IMR-90 (cell line): Measurements from ENCODE around the gene ITPR3. TPM values are rescaled to one million over a fixed set of nuclear protein-coding genes. Genes with fewer than 3 reads are reported as not detected.

Source experiments
- ATAC-seq: fragments of 200-7000 bp; cut with Tn5 transposase; 2 replicates; pipeline ENCODE4 v1.9.1; 2020; ENCODE audit warnings: low read depth, mild to moderate bottlenecking, moderate library complexity
- BruUV-seq: library from RNA; stranded (reverse); fragments of 400-500 nt; replicated peaks from 2 replicates; lab custom pipeline; 2021; lab: Mats Ljungman, UMichigan
- CTCF ChIA-PET: fragments of 300-600 bp; formaldehyde crosslinking; extraction: SDS; loops from one replicate; lab custom pipeline; 2021; ENCODE audit warnings: antibody characterized with exemption; lab: Yijun Ruan, JAX
- POLR2A ChIA-PET: fragments of 300-600 bp; sonication (Branson Sonifier 250); formaldehyde crosslinking; loops from one replicate; lab custom pipeline; 2022; ENCODE audit warnings: antibody characterized with exemption; ENCODE audit not compliant: unreplicated experiment; lab: Charles Lee
- DNase-seq: peaks from one replicate; pipeline ENCODE4 v3.0.0; 2013
- H2AFZ ChIP-seq: replicated peaks from 2 replicates; pipeline ENCODE3; 2013; ENCODE audit warnings: low read length, mild to moderate bottlenecking; ENCODE audit not compliant: poor library complexity
- H2AK5ac ChIP-seq: 2 replicates; pipeline ENCODE4 v1.6.1; 2013; ENCODE audit warnings: low read depth, low read length, inconsistent platforms
- H2AK9ac ChIP-seq: replicated peaks from 2 replicates; pipeline ENCODE3; 2013; ENCODE audit warnings: mild to moderate bottlenecking, low read depth, low read length, moderate library complexity; ENCODE audit not compliant: poor library complexity
- H2BK120ac ChIP-seq: 2 replicates; pipeline ENCODE4 v1.6.1; 2013; ENCODE audit warnings: low read depth, low read length, inconsistent platforms
- H2BK15ac ChIP-seq: 3 replicates; pipeline ENCODE4 v1.6.1; 2013; ENCODE audit warnings: low read depth, low read length, inconsistent platforms
- H2BK20ac ChIP-seq: 2 replicates; pipeline ENCODE4 v1.6.1; 2013; ENCODE audit warnings: low read depth, mild to moderate bottlenecking, inconsistent platforms, low read length, moderate library complexity
- H2BK5ac ChIP-seq: 2 replicates; pipeline ENCODE4 v1.6.1; 2013; ENCODE audit warnings: mild to moderate bottlenecking, low read depth, low read length, inconsistent platforms; ENCODE audit not compliant: poor library complexity, severe bottlenecking
- H3K14ac ChIP-seq: replicated peaks from 2 replicates; pipeline ENCODE4 v1.6.1; 2013; ENCODE audit warnings: low read depth, low read length, inconsistent platforms
- H3K18ac ChIP-seq: 2 replicates; pipeline ENCODE4 v1.6.1; 2013; ENCODE audit warnings: low read depth, low read length, control low read depth
- H3K23ac ChIP-seq: 2 replicates; pipeline ENCODE4 v1.6.1; 2013; ENCODE audit warnings: low read depth, low read length, inconsistent platforms
- H3K27ac ChIP-seq: 2 replicates; pipeline ENCODE4 v1.5.1; 2013; ENCODE audit warnings: mild to moderate bottlenecking, control low read depth, low read length; ENCODE audit not compliant: insufficient read depth
- H3K27me3 ChIP-seq: 2 replicates; pipeline ENCODE4 v1.6.1; 2013; ENCODE audit warnings: low read length; ENCODE audit not compliant: control insufficient read depth, insufficient read depth
- H3K36me3 ChIP-seq: 2 replicates; pipeline ENCODE4 v1.6.1; 2013; ENCODE audit warnings: low read length, mixed read lengths; ENCODE audit not compliant: control insufficient read depth, insufficient read depth
- H3K4ac ChIP-seq: 2 replicates; pipeline ENCODE4 v1.6.1; 2013; ENCODE audit warnings: low read depth, low read length, inconsistent platforms
- H3K4me1 ChIP-seq: 2 replicates; pipeline ENCODE4 v1.6.1; 2013; ENCODE audit warnings: low read length, mixed read lengths; ENCODE audit not compliant: control insufficient read depth, insufficient read depth
- H3K4me2 ChIP-seq: 2 replicates; pipeline ENCODE4 v1.6.1; 2013; ENCODE audit warnings: low read depth, mild to moderate bottlenecking, control low read depth, low read length, moderate library complexity
- H3K4me3 ChIP-seq: 2 replicates; pipeline ENCODE4 v1.5.1; 2013; ENCODE audit warnings: low read depth, mild to moderate bottlenecking, control low read depth, low read length, moderate library complexity; ENCODE audit not compliant: insufficient read depth
- H3K56ac ChIP-seq: 2 replicates; pipeline ENCODE4 v1.6.1; 2013; ENCODE audit warnings: low read length, inconsistent platforms; ENCODE audit not compliant: insufficient read depth; ENCODE audit errors: extremely low read depth
- H3K79me1 ChIP-seq, 2 experiments: 2 replicates each; pipeline ENCODE4 v1.6.1; 2013; ENCODE audit warnings: low read length in 2 of 2, inconsistent platforms in 1 of 2, low read depth in 1 of 2
- H3K9ac ChIP-seq: 2 replicates; pipeline ENCODE4 v1.6.1; 2013; ENCODE audit warnings: low read depth, low read length, control low read depth
- H3K9me1 ChIP-seq: 2 replicates; pipeline ENCODE4 v1.6.1; 2013; ENCODE audit warnings: low read length, inconsistent platforms; ENCODE audit not compliant: insufficient read depth
- H3K9me3 ChIP-seq: 2 replicates; pipeline ENCODE4 v1.6.1; 2013; ENCODE audit warnings: low read length; ENCODE audit not compliant: control insufficient read depth, insufficient read depth
- H4K20me1 ChIP-seq: 2 replicates; pipeline ENCODE4 v1.6.1; 2013; ENCODE audit warnings: low read length, inconsistent platforms; ENCODE audit not compliant: insufficient read depth
- H4K5ac ChIP-seq: 2 replicates; pipeline ENCODE4 v1.6.1; 2013; ENCODE audit warnings: mild to moderate bottlenecking, low read depth, low read length, control low read depth
- H4K8ac ChIP-seq, 2 experiments: 2 replicates each; pipeline ENCODE4 v1.6.1; 2013; ENCODE audit warnings: low read depth in 2 of 2, low read length in 2 of 2, control low read depth in 1 of 2, inconsistent platforms in 1 of 2
- H4K91ac ChIP-seq: 2 replicates; pipeline ENCODE4 v1.6.1; 2013; ENCODE audit warnings: low read depth, low read length, inconsistent platforms; ENCODE audit not compliant: insufficient read depth
- BHLHE40 ChIP-seq: fragments of 150-350 bp; IDR thresholded peaks from 2 replicates; pipeline ENCODE4 v1.6.1; 2016; ENCODE audit warnings: mild to moderate bottlenecking, low read depth, low read length
- CEBPB ChIP-seq: IDR thresholded peaks from 2 replicates; pipeline ENCODE4 v1.6.1; 2012; ENCODE audit warnings: low read depth, low read length, improper control_type of control experiment
- CHD1 ChIP-seq: IDR thresholded peaks from 2 replicates; pipeline ENCODE4 v1.6.1; 2012; ENCODE audit warnings: low read depth, low read length, improper control_type of control experiment
- FOS ChIP-seq: fragments of 150-350 bp; IDR thresholded peaks from 2 replicates; pipeline ENCODE4 v1.6.1; 2016; ENCODE audit warnings: low read depth, low read length
- MAFK ChIP-seq: IDR thresholded peaks from 2 replicates; pipeline ENCODE4 v1.6.1; 2012; ENCODE audit warnings: low read depth, low read length, improper control_type of control experiment
- MAZ ChIP-seq: IDR thresholded peaks from 2 replicates; pipeline ENCODE4 v1.6.1; 2012; ENCODE audit warnings: low read depth, mild to moderate bottlenecking, low read length, improper control_type of control experiment, moderate library complexity, borderline replicate concordance
- MXI1 ChIP-seq: IDR thresholded peaks from 2 replicates; pipeline ENCODE4 v1.6.1; 2012; ENCODE audit warnings: low read depth, mild to moderate bottlenecking, low read length, moderate library complexity, borderline replicate concordance
- NFE2L2 ChIP-seq: fragments of 150-350 bp; IDR thresholded peaks from 2 replicates; pipeline ENCODE4 v1.6.1; 2016; ENCODE audit warnings: low read depth, mild to moderate bottlenecking, low read length
- POLR2A ChIP-seq: IDR thresholded peaks from 2 replicates; pipeline ENCODE4 v1.6.1; 2012; ENCODE audit warnings: mild to moderate bottlenecking, low read depth, low read length
- RAD21 ChIP-seq: IDR thresholded peaks from 2 replicates; pipeline ENCODE4 v1.6.1; 2012; ENCODE audit warnings: low read length, improper control_type of control experiment
- RCOR1 ChIP-seq: IDR thresholded peaks from 2 replicates; pipeline ENCODE4 v1.6.1; 2012; ENCODE audit warnings: mild to moderate bottlenecking, low read length, improper control_type of control experiment; ENCODE audit not compliant: insufficient replicate concordance
- RFX5 ChIP-seq: IDR thresholded peaks from 2 replicates; pipeline ENCODE4 v1.8.0; 2012; ENCODE audit warnings: low read depth, mild to moderate bottlenecking, low read length, moderate library complexity
- SMC3 ChIP-seq: fragments of 150-350 bp; IDR thresholded peaks from 2 replicates; pipeline ENCODE4 v1.6.1; 2016; ENCODE audit warnings: low read depth, mild to moderate bottlenecking, antibody characterized with exemption, low read length, moderate library complexity
- WGBS, 2 experiments: methylation state at CpG; one replicate each; pipeline versions ENCODE4 v1.1.5 to v1.1.7; 2013; ENCODE audit warnings: missing lambda C conversion rate in 2 of 2; ENCODE audit not compliant: insufficient read length in 1 of 2; ENCODE audit errors: extremely low coverage in 2 of 2; 5-methylcytosine and 5-hydroxymethylcytosine counted together
- dilution Hi-C: fragments of 300-500 bp; cut with HindIII; formaldehyde crosslinking; loops from one replicate; pipeline ENCODE4 v1.14.3; 2018; ENCODE audit warnings: low sequenced_read_pairs; ENCODE audit not compliant: unreplicated experiment
- in situ Hi-C: fragments of 300-500 bp; cut with MboI; formaldehyde crosslinking; loops from 3 replicates; pipeline ENCODE4 v1.14.3; 2019; ENCODE audit warnings: low sequenced_read_pairs, inconsistent platforms, mixed read lengths
- intact Hi-C: fragments of 100-400 bp; cut with micrococcal nuclease; formaldehyde crosslinking; loops from 2 replicates; pipeline ENCODE4 v1.10.0; 2022
- polyA plus RNA-seq, 3 experiments: library from polyadenylated mRNA; depleted of rRNA; stranded (reverse); fragments of >200 nt; gene quantifications; 2 replicates each; pipeline ENCODE4 v1.2.3, GENCODE V29; 2012; ENCODE audit warnings: low replicate concordance in 1 of 3
- total RNA-seq: library from RNA; depleted of rRNA; stranded (reverse); fragments of >200 nt; gene quantifications from 2 replicates; pipeline ENCODE4 v1.2.3, GENCODE V29; 2012
- TF ChIP-seq, protein P1 (sequence below): fragments of 150-350 bp; IDR thresholded peaks from 2 replicates; pipeline ENCODE4 v1.6.1; 2017; ENCODE audit warnings: mild to moderate bottlenecking, antibody characterized with exemption, low read length, low read depth
- TF ChIP-seq, protein P2 (sequence below): fragments of 150-350 bp; IDR thresholded peaks from 2 replicates; pipeline ENCODE4 v1.6.1; 2016; ENCODE audit warnings: low read depth, mild to moderate bottlenecking, low read length, moderate library complexity, borderline replicate concordance
- TF ChIP-seq, protein P3 (sequence below): conservative IDR thresholded peaks from 2 replicates; pipeline ENCODE4 v1.5.1; 2012; ENCODE audit warnings: mild to moderate bottlenecking, low read depth, low read length, improper control_type of control experiment

Gene ITPR3
- total and polyA plus RNA-seq, 2 of the 4 experiments (the other 2 are of a cell fraction): 1.6 to 3.7 TPM

DNA sequence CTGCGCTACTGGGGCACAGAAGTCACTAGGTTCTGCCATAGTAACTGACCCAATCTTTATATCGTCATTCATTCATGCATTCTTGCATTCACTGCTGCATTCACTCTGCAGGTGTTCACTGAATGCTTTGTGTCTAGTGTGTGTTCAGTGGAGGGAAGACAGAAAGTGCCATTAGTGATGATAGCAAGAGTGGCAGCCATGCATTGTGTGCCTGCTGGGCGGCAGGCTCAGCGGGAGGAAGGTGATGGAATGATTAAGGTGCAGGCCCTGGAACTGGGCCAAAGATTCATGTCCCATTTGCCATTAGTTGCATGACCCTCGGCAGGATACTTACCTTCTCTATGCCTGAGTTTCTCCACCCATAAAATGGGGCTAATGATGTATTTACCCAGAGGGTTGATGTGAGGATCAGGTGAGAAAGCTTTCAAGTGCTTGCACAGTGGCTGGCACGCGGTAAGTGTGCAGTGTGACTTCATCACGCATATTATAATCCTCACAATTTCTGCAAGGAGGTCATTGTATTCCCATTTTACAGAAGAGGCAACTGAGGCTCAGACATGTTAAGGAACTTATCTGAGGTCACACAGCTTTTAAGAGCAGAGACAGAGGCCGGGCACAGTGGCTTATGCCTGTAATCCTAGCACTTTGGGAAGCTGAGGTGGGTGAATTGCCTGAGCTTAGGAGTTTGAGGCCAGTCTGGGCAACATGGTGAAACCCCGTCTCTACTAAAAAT is 40.1 kb downstream of the ITPR3 start:
- no peak for ATAC-seq
- no peak overlapping the region for H2BK120ac ChIP-seq
- no peak overlapping the region for H3K4me3 ChIP-seq
- H4K5ac ChIP-seq: no peak overlapping the region
- no peak overlapping the region for H2BK5ac ChIP-seq
- no peak overlapping the region for H2BK15ac ChIP-seq
- 100% methylated on average over 1 of the region's 10 CpGs; no CpG with 5 or more reads in 1 of the 2 experiments for WGBS, 2 experiments
- no peaks in the 10 kb centered on the region for H3K4me1 ChIP-seq
- DNase-seq: no peak
- no peaks in the 10 kb centered on the region for H3K36me3 ChIP-seq
- ChIA-PET POLR2A (no interaction called here), CTCF (no interaction called here)
- H4K20me1 ChIP-seq: no peaks in the 10 kb centered on the region
- no peak overlapping the region for H3K4ac ChIP-seq
- no peak overlapping the region for H3K56ac ChIP-seq
- no peak overlapping the region for H2AK5ac ChIP-seq
- H2BK20ac ChIP-seq: no peak overlapping the region
- H3K27me3 ChIP-seq: no peaks in the 10 kb centered on the region; the same call in 1 of the 2 replicates
- H3K18ac ChIP-seq: no peak overlapping the region
- intact Hi-C loops (no loop called here), dilution Hi-C loops (no loop called here), in situ Hi-C loops (no loop called here)
- H4K8ac ChIP-seq: no peak overlapping the region
- H3K9me3 ChIP-seq: no peaks in the 10 kb centered on the region
- TF ChIP-seq FOS (no peak), RCOR1 (no peak), POLR2A (no peak), NFE2L2 (no peak), BHLHE40 (no peak), CEBPB (no peak), SMC3 (no peak), RAD21 (no peak), MXI1 (no peak), CHD1 (no peak), MAZ (no peak), RFX5 (no peak), MAFK (no peak)
- TF ChIP-seq, protein P1, sequence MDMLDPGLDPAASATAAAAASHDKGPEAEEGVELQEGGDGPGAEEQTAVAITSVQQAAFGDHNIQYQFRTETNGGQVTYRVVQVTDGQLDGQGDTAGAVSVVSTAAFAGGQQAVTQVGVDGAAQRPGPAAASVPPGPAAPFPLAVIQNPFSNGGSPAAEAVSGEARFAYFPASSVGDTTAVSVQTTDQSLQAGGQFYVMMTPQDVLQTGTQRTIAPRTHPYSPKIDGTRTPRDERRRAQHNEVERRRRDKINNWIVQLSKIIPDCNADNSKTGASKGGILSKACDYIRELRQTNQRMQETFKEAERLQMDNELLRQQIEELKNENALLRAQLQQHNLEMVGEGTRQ: no peak
- TF ChIP-seq, protein P2, sequence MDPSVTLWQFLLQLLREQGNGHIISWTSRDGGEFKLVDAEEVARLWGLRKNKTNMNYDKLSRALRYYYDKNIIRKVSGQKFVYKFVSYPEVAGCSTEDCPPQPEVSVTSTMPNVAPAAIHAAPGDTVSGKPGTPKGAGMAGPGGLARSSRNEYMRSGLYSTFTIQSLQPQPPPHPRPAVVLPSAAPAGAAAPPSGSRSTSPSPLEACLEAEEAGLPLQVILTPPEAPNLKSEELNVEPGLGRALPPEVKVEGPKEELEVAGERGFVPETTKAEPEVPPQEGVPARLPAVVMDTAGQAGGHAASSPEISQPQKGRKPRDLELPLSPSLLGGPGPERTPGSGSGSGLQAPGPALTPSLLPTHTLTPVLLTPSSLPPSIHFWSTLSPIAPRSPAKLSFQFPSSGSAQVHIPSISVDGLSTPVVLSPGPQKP: no peak
- TF ChIP-seq, protein P3, sequence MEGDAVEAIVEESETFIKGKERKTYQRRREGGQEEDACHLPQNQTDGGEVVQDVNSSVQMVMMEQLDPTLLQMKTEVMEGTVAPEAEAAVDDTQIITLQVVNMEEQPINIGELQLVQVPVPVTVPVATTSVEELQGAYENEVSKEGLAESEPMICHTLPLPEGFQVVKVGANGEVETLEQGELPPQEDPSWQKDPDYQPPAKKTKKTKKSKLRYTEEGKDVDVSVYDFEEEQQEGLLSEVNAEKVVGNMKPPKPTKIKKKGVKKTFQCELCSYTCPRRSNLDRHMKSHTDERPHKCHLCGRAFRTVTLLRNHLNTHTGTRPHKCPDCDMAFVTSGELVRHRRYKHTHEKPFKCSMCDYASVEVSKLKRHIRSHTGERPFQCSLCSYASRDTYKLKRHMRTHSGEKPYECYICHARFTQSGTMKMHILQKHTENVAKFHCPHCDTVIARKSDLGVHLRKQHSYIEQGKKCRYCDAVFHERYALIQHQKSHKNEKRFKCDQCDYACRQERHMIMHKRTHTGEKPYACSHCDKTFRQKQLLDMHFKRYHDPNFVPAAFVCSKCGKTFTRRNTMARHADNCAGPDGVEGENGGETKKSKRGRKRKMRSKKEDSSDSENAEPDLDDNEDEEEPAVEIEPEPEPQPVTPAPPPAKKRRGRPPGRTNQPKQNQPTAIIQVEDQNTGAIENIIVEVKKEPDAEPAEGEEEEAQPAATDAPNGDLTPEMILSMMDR: no peak
- no peak overlapping the region for H4K91ac ChIP-seq
- no peaks in the 10 kb centered on the region for H3K9me1 ChIP-seq
- no peak overlapping the region for H3K14ac ChIP-seq
- H3K79me1 ChIP-seq: no peaks in the 10 kb centered on the region
- BruUV-seq: no TSS peak
- H3K9ac ChIP-seq: no peak overlapping the region
- H2AFZ ChIP-seq: no peak overlapping the region
- H2AK9ac ChIP-seq: no peak overlapping the region
- no peak overlapping the region for H3K27ac ChIP-seq
- no peak overlapping the region for H3K4me2 ChIP-seq
- no peak overlapping the region for H3K23ac ChIP-seq
